ENCODE results near the gene ANKRD55.
"Not testable (repeated sequence)": the region's sequence is repeated elsewhere in the genome, so short reads cannot be mapped to it uniquely, and the experiment has no call there.

Gene ANKRD55

DNA sequence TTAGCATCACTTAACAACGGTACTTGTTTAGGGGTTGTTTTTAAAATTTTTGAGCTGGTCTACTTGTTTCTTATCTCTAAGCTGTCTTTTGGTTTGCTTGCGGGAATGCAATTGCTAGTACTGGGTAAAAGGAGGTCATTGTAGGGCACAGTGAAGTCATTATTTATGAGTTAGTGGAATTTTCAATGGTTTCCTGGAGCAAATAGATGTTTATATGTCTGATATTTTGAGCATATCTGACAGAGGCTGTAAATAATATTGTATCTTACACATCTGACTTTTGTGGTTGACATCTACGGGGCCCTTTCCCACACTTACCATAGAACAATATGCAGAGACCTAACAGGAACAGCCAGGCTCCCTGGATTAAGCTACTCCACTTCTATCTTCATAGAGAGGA is 147.9 kb downstream of the ANKRD55 start:
- ChIA-PET POLR2A (interaction anchor here (0.9 to 1.1 kb wide), 2 partner anchors 39 to 91 kb away, joined by 3 read pairs; partner anchors contain the start of gene IL6ST), CTCF (interaction anchor here (0.6 to 1.3 kb wide), 4 partner anchors 115 to 150 kb away, joined by 3 read pairs; no protein-coding TSS in a partner anchor)
- Histone ChIP-seq H3K36me3 (ENCODE audit: control insufficient read depth in 2 of 2, insufficient read depth in 1 of 2, low read length in 2 of 2) (no peaks in the 10 kb centered on the region), H3K4me3 (ENCODE audit: low read depth, low read length) (no peak overlapping the region), H3K27ac (ENCODE audit: extremely low read depth, low read depth, low read length) (no peak overlapping the region), H3K9me3 (ENCODE audit: control insufficient read depth, insufficient read depth, low read depth, low read length) (no peaks in the 10 kb centered on the region), H3K4me1 (ENCODE audit: control insufficient read depth, insufficient read depth, low read length) (no peaks in the 10 kb centered on the region)
- no peak for TF ChIP-seq ZNF600 (tag by site-specific recombination; IDR thresholded peaks at IDR 0.05)
- no peak for TF ChIP-seq ZNF747 (tag by site-specific recombination; IDR thresholded peaks at IDR 0.05)
- TF ChIP-seq ZNF311 (tag by site-specific recombination; IDR thresholded peaks at IDR 0.05; ENCODE audit: borderline replicate concordance): no peak
- TF ChIP-seq ZBTB7A (tag by site-specific recombination; IDR thresholded peaks at IDR 0.05; ENCODE audit: low read depth): no peak
- TF ChIP-seq ZNF202 (tag by site-specific recombination; IDR thresholded peaks at IDR 0.05; ENCODE audit: borderline replicate concordance): no peak
- no peak for TF ChIP-seq HOXA7 (CRISPR knock-in tag; IDR thresholded peaks at IDR 0.05; ENCODE audit: borderline replicate concordance)

DNA sequence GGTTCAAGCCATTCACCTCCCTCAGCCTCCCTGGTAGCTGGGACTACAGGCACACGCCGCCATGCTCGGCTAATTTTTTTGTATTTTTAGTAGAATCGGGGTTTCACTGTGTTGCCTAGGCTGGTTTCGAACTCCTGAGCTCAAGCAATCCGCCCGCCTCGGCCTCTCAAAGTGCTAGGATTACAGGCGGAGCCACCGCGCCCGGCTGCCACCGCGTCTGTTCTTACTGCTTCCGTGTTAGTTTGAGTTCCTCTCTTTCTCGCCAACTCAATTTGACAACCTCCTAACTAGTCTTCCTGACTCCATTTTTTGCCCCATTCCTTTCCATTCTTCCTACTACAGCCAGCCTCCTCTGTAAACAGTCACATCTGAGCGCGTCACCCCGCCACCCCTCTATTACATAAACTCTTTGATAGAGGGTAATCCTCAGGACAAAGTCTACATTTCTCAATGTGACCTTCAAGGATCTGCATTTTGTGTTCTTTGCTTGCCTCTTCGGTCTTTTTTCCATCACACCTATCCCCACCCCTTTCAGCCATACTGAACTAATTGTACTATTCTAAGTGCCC is 149.8 kb downstream of the ANKRD55 start:
- Histone ChIP-seq H3K36me3 (ENCODE audit: control insufficient read depth in 2 of 2, insufficient read depth in 1 of 2, low read length in 2 of 2) (no peaks in the 10 kb centered on the region), H3K27ac (ENCODE audit: extremely low read depth, low read depth, low read length) (no peak overlapping the region), H3K4me3 (ENCODE audit: low read depth, low read length) (no peak overlapping the region), H3K9me3 (ENCODE audit: control insufficient read depth, insufficient read depth, low read depth, low read length) (no peaks in the 10 kb centered on the region), H3K4me1 (ENCODE audit: control insufficient read depth, insufficient read depth, low read length) (no peaks in the 10 kb centered on the region)
- CTCF ChIA-PET: interaction anchor here (0.7 kb wide), 1 partner anchor 17 kb away, joined by 4 read pairs; no protein-coding TSS in a partner anchor
- POLR2A ChIA-PET: no interaction called here
- TF ChIP-seq, protein P1, sequence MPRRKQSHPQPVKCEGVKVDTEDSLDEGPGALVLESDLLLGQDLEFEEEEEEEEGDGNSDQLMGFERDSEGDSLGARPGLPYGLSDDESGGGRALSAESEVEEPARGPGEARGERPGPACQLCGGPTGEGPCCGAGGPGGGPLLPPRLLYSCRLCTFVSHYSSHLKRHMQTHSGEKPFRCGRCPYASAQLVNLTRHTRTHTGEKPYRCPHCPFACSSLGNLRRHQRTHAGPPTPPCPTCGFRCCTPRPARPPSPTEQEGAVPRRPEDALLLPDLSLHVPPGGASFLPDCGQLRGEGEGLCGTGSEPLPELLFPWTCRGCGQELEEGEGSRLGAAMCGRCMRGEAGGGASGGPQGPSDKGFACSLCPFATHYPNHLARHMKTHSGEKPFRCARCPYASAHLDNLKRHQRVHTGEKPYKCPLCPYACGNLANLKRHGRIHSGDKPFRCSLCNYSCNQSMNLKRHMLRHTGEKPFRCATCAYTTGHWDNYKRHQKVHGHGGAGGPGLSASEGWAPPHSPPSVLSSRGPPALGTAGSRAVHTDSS (tag by site-specific recombination; IDR thresholded peaks at IDR 0.05): no peak
- TF ChIP-seq ZNF654 (tag by site-specific recombination; IDR thresholded peaks at IDR 0.05; ENCODE audit: low read depth) (no peak), OSR2 (tag by site-specific recombination; IDR thresholded peaks at IDR 0.05) (no peak), KLF9 (tag by site-specific recombination; IDR thresholded peaks at IDR 0.05; ENCODE audit: low read depth) (no peak), REPIN1 (tag by site-specific recombination; IDR thresholded peaks at IDR 0.05; ENCODE audit: low read depth) (no peak)

DNA sequence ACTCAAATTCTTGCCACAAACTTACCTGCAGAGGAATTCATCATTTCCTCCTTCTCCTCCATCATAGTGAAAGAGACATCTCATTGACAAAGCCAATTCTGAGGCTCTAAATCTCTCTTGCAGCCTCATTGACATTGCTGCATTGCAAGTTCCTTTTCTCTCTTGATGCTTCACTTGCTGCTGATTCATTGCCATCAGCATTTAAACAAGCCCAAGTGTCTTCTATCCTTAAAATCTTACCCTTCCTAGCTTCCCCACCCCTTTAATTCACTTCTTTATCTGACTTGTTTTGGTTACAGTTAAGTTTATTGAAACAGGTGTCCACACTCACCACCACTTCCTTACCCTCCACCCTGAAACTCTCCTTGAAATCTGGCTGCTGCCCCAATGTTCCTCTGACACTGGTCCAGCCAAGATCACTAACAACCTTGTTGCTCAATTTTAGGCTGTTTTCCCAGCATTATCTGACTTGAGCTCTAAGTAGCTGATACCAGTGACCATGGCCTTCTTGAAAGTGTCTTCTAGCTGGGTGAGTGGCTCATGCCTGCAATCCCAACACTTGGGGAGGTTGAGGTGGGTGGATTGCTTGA is 152.0 kb downstream of the ANKRD55 start:
- H3K27ac ChIP-seq (ENCODE audit: extremely low read depth, low read depth, low read length); H3K36me3 ChIP-seq (ENCODE audit: control insufficient read depth in 2 of 2, insufficient read depth in 1 of 2, low read length in 2 of 2); H3K4me1 ChIP-seq (ENCODE audit: control insufficient read depth, insufficient read depth, low read length); H3K4me3 ChIP-seq (ENCODE audit: low read depth, low read length); CTCF ChIA-PET; POLR2A ChIA-PET; H3K9me3 ChIP-seq (ENCODE audit: control insufficient read depth, insufficient read depth, low read depth, low read length): not testable (repeated sequence)

DNA sequence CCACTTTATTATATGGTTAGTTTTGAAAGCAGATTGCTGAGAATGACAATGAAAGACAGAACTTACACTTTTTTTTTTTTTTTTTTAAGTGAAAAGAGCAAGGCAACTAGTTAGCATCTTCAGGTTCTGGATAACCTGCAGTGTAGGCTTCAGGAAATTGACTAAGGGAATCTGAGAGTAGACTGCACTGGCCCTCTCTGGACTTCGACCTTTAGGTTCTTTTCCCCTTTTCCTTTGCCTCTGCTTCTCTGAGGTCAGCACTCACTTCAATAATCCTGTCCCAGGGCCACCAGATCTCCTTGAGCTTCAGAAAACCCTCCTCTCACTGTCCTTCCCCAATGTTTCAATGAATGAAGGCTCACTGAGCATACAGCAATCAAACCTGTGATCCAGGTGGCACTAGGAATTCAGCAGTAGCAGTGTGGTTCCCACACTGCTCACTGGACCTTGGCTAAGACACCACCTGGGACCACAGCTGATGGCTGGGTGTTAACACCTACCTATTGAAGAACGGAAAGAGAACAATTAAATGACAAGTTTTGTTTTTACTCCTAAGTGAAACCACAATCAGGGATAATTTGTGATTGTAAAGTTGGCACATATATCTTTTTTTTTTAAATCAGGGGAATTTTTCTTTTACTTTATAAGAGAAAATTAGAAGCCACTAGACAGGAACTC is 152.6 kb downstream of the ANKRD55 start:
- CTCF ChIA-PET: no interaction called here
- POLR2A ChIA-PET: interaction anchor here (0.7 kb wide), 1 partner anchor 88 kb away, joined by 9 read pairs; no protein-coding TSS in a partner anchor
- Histone ChIP-seq H3K4me1 (ENCODE audit: control insufficient read depth, insufficient read depth, low read length) (no peaks in the 10 kb centered on the region), H3K36me3 (ENCODE audit: control insufficient read depth in 2 of 2, insufficient read depth in 1 of 2, low read length in 2 of 2) (no peaks in the 10 kb centered on the region), H3K27ac (ENCODE audit: extremely low read depth, low read depth, low read length) (no peak overlapping the region), H3K4me3 (ENCODE audit: low read depth, low read length) (no peak overlapping the region), H3K9me3 (ENCODE audit: control insufficient read depth, insufficient read depth, low read depth, low read length) (no peaks in the 10 kb centered on the region)
- TF ChIP-seq ZNF10 (tag by site-specific recombination; IDR thresholded peaks at IDR 0.05): no peak

DNA sequence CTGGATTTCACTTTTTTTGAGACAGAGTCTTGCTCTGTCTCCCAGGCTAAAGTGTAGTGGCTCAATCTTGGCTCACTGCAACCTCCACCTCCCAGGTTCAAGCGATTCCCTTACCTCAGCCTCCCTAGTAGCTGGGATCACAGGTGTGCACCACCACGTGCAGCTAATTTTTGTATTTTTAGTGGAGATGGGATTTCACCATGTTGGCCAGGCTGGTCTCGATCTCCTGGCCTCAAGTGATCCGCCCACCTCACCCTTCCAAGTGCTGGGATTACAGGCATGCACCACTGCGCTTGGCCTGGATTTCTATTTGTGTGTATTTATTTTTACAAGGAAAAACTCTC is 154.0 kb downstream of the ANKRD55 start:
- H3K27ac ChIP-seq (ENCODE audit: extremely low read depth, low read depth, low read length); H3K4me1 ChIP-seq (ENCODE audit: control insufficient read depth, insufficient read depth, low read length); H3K4me3 ChIP-seq (ENCODE audit: low read depth, low read length); CTCF ChIA-PET; H3K36me3 ChIP-seq (ENCODE audit: control insufficient read depth in 2 of 2, insufficient read depth in 1 of 2, low read length in 2 of 2); H3K9me3 ChIP-seq (ENCODE audit: control insufficient read depth, insufficient read depth, low read depth, low read length); POLR2A ChIA-PET: not testable (repeated sequence)

Data from HEK293 (cell line).